Cardiac atrium fibroblast (primary cell): ENCODE data around the gene MAT2A. TPM values are rescaled to one million over a fixed set of nuclear protein-coding genes. Genes with fewer than 3 reads are reported as not detected.

Source experiments
- total RNA-seq: library from RNA; depleted of rRNA; stranded (reverse); fragments of >200 nt; gene quantifications from 2 replicates; pipeline ENCODE4 v1.2.3, GENCODE V29; 2015

MAT2A gene
- 86.3 and 97.7 TPM in 2 replicates for total RNA-seq

DNA sequence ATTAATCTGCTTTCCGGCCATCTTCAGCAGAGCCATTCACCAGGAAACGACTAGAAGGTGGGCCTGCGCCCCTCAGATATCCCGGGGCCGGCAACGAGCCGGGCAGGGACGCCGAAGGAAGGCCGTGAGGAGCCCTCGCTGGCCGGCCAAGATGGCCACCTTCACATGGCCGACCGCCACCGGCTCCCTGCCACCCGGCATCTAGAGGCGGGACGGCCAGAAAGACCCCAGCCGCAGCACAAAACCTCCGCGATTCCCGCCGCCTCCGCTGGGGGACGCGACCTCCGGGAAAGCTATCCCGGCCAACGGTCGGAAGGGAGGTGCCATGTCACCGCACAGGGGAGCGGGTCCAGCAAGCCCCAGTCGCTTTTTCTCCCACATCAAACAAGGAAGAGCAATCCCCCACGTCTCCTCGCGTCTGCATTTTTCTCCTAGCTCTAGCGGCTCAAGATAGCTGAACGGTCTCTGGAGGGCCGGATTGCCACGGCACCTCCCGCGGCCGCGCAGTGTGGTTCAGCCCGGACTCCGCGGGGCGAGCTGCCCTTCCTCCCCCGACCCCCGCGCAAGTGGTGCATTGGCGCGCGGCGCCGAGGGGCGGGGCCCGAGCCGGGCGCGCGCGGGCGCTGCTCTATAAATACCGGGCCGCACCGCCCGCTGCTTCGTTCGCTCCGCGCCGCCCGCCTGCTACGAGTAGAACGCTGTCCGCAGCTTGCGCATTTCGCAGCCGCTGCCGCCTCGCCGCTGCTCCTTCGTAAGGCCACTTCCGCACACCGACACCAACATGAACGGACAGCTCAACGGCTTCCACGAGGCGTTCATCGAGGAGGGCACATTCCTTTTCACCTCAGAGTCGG lies at the start of gene MAT2A:
Gene MAT2A, plus strand, starts transcription at position 662 of the 854 bp plus-strand sequence. Its CDS starts 120 bp downstream, at position 782.

DNA sequence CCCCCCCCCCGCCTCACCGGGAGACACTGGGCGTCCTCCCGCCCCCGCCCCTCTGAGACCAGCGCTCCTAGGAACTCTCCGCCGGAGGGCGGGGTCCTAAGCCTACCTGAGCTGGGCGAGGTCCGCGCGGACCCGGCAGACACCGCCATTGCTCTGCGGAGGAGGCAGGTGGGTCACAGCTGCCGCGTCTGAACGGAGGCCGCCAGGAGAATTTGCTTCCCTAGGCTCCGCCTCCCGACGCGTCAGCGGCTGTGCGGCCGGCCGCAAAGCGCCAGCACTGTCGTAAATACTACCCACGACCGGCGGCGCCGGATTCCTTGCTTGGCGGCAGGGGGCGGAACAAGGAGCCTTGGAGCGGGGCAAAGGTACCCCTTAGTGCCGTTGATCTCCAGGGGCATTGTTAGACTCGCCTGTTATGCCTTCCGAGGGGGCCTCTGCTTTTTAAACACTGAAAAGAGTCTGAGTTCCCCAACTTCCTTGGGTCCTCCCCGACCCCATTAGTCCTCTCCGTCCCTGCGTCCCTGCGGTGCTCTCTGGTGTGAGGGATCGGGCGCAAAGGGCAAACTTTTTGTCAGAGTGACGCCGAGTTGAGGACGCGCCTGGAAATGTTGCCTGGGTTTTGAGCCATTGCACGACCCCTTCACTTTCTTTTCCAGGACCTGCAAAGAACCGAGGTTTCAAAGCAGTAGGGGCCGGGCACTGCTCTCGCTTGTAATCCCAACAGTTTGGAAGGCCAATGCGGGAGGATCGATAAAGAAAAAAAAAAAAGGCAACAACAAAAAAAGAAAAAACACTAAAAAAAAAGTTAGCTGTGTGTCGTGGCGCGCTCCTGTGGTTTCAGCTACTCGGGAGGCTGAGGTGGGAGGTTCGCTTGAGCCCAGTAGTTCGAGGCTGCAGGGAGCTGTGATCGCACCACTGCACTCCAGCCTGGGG lies 22.6 kb downstream of the MAT2A start, which contains the start of gene GGCX:
Gene GGCX, minus strand, starts transcription at position 214 of the 933 bp plus-strand sequence. Its CDS starts 65 bp downstream, at position 149.

DNA sequence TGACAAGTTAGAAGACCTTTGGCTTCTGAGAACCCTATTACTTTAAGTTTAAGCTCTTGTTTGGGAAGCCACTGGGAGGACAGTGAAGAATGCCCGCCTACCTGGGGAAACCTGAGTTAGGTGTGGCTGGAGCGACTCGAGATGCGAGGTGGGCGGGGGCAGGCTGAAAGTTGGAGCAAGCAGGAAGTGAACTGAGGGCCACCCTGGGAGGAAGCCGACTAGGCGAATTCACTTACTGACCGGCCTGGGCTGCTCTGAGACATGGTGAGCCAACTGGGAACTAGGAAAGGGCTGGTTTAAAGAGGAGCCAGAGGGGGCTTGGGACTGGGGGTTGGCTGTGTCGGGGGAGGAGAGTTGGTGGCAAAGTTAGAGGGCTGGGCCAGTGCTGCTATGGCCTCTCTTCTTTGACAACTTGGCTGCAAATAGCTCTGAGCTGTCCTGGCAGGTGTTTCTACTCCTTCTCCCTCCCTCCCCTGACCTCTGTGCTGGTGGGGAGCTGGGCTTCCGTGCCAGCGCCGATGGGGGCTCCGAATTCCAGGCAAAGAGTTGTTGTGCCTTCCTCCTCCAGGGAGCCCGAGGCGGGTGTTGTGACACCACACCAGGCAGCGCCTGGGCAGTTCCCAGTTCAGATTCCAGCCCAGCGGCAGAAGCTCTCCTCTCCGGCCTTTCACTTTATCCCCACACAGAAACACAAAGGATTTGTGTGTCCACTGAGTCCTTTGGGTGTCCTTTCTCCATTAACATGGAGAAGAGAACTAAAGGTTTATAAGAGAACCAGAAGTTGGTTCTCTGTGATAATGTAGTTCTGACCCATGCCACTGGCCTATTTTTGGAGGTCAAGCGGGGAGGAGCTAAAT lies 38.6 kb downstream of the MAT2A start, which contains the start of gene VAMP8:
Gene VAMP8, plus strand, starts transcription at position 201 of the 857 bp plus-strand sequence. Its CDS starts 61 bp downstream, at position 262.

DNA sequence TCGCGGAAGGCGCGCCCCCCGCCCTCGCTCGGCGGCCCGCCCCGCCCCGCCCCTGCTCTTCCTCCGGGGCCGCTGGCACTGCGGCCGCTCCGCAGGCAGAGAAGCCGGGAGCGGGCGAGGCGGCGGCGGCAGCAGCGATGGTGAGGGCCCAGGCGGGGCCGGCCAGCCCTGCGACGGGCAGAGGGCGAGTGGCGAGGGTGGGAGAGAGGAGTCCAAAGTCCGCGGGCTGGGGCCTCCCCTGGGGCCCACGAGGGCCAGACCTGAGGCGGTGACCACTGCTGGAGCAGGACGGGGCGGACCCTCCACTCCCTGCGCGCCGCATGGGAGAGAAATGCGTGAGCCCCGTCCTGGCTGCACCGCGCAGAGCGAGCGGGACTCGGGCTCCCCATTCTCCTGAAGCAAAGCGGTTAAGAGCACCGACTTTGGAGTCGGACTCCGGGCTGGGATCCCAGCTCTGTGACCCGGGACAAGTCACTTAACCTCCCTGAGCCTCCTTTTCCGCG lies 45.4 kb downstream of the MAT2A start, which contains the start of gene VAMP5:
Gene VAMP5, plus strand, starts transcription at position 78 of the 503 bp plus-strand sequence. Its CDS starts 60 bp downstream, at position 138.

Other genes with a start within 250 kb of the MAT2A start
- 79.6 and 98.8 TPM in 2 replicates for gene TGOLN2, start 211.2 kb upstream of the MAT2A start, total RNA-seq
- 44.6 and 55.8 TPM in 2 replicates for gene RETSAT, start 184.6 kb upstream of the MAT2A start, total RNA-seq
- 8.3 and 10.5 TPM in 2 replicates for gene ELMOD3, start 184.4 kb upstream of the MAT2A start, total RNA-seq
- 23.3 and 29.4 TPM in 2 replicates for gene CAPG, start 128.8 kb upstream of the MAT2A start, total RNA-seq
- gene SH2D6, start 120.5 kb upstream of the MAT2A start, total RNA-seq, result not detected in 2 replicates
- gene GGCX, start 22.3 kb downstream of the MAT2A start, total RNA-seq, result 46.5 and 82.5 TPM in 2 replicates
- 0.16 and 2.2 TPM in 2 replicates for gene VAMP8, start 38.4 kb downstream of the MAT2A start, total RNA-seq
- gene VAMP5, start 45.3 kb downstream of the MAT2A start, total RNA-seq, result 30.6 and 43.5 TPM in 2 replicates
- 136 and 149 TPM in 2 replicates for gene RNF181, start 56.6 kb downstream of the MAT2A start, total RNA-seq
- 21.4 and 31.4 TPM in 2 replicates for gene TMEM150A, start 63.5 kb downstream of the MAT2A start, total RNA-seq
- 7.4 and 11.0 TPM in 2 replicates for gene C2orf68, start 72.9 kb downstream of the MAT2A start, total RNA-seq
- gene USP39, start 77.0 kb downstream of the MAT2A start, total RNA-seq, result 46.2 and 46.3 TPM in 2 replicates
- not detected in 2 replicates for gene SFTPB, start 129.0 kb downstream of the MAT2A start, total RNA-seq
- not detected in 2 replicates for gene GNLY, start 155.2 kb downstream of the MAT2A start, total RNA-seq
- 115 and 129 TPM in 2 replicates for gene ATOH8, start 214.8 kb downstream of the MAT2A start, total RNA-seq